NT2/D1 (cell line): Measurements from ENCODE around the gene TPI1.
"Not testable (repeated sequence)": the region's sequence is repeated elsewhere in the genome, so short reads cannot be mapped to it uniquely, and the experiment has no call there.

Experiments used
- DNase-seq: peaks from one replicate; pipeline ENCODE4 v3.0.0-alpha.2; 2011; ENCODE audit warnings: low read depth, low spot score
- H3K27me3 ChIP-seq: 2 replicates; pipeline ENCODE4 v1.6.0; 2011; ENCODE audit warnings: mild to moderate bottlenecking; ENCODE audit not compliant: insufficient read length, insufficient read depth
- H3K36me3 ChIP-seq: 2 replicates; pipeline ENCODE4 v1.6.1; 2011; ENCODE audit warnings: mild to moderate bottlenecking, low read length, mixed read lengths; ENCODE audit not compliant: insufficient read depth, insufficient read length
- H3K4me1 ChIP-seq: 2 replicates; pipeline ENCODE4 v1.5.1; 2011; ENCODE audit not compliant: insufficient read depth, insufficient read length
- H3K4me3 ChIP-seq: 2 replicates; pipeline ENCODE4 v1.5.1; 2011; ENCODE audit warnings: low read depth; ENCODE audit not compliant: insufficient read length
- H3K9ac ChIP-seq: 2 replicates; pipeline ENCODE4 v1.6.0; 2011; ENCODE audit warnings: low read depth; ENCODE audit not compliant: insufficient read length
- H3K9me3 ChIP-seq: 2 replicates; pipeline ENCODE4 v1.5.1; 2011; ENCODE audit warnings: mild to moderate bottlenecking, low read length; ENCODE audit not compliant: insufficient read depth
- SUZ12 ChIP-seq: IDR thresholded peaks from 2 replicates; pipeline ENCODE4 v1.6.1; 2011; ENCODE audit not compliant: insufficient read length, insufficient read depth; ENCODE audit errors: extremely low read depth
- YY1 ChIP-seq: IDR thresholded peaks from 2 replicates; pipeline ENCODE4 v1.6.1; 2011; ENCODE audit not compliant: insufficient read length, insufficient read depth
- ZNF274 ChIP-seq: IDR thresholded peaks from 2 replicates; pipeline ENCODE4 v1.6.1; 2011; ENCODE audit warnings: mild to moderate bottlenecking, low read depth, low read length

Gene TPI1

GRCh38 chr12:6858799-6859198, 8.5 kb upstream of the TPI1 start:
- H3K9me3 ChIP-seq, result no peaks in the 10 kb centered on the region
- peaks cover 5% of the 10 kb centered on the region for H3K4me1 ChIP-seq
- no peak overlapping the region for H3K4me3 ChIP-seq
- peaks cover 98% of the 10 kb centered on the region for H3K36me3 ChIP-seq
- TF ChIP-seq YY1, result no peak
- no peak for TF ChIP-seq ZNF274
- TF ChIP-seq SUZ12, result no peak
- DNase-seq, result no peak
- H3K9ac ChIP-seq, result no peak overlapping the region
- H3K27me3 ChIP-seq, result no peaks in the 10 kb centered on the region

- Histone ChIP-seq H3K9ac (no peak overlapping the region), H3K4me3 (no peak overlapping the region), H3K36me3 (peaks cover 98% of the 10 kb centered on the region), H3K4me1 (no peaks in the 10 kb centered on the region), H3K27me3 (no peaks in the 10 kb centered on the region), H3K9me3 (no peaks in the 10 kb centered on the region)
- TF ChIP-seq ZNF274 (no peak), YY1 (no peak), SUZ12 (no peak)
- DNase-seq, result no peak
Measured at GRCh38 chr12:6860116-6860515, 7.2 kb upstream of the TPI1 start.

GRCh38 chr12:6860942-6861341, 6.4 kb upstream of the TPI1 start:
- Histone ChIP-seq H3K27me3 (no peaks in the 10 kb centered on the region), H3K4me3 (no peak overlapping the region)

GRCh38 chr12:6861391-6861790, 5.9 kb upstream of the TPI1 start:
- TF ChIP-seq ZNF274 (no peak), SUZ12 (no peak), YY1 (no peak)
- Histone ChIP-seq H3K4me1 (peaks cover 9% of the 10 kb centered on the region), H3K36me3 (peaks cover 97% of the 10 kb centered on the region), H3K4me3 (no peak overlapping the region), H3K27me3 (no peaks in the 10 kb centered on the region), H3K9me3 (no peaks in the 10 kb centered on the region), H3K9ac (no peak overlapping the region)
- DNase-seq, result no peak

More at GRCh38 chr12:6860942-6861341, 6.4 kb upstream of the TPI1 start:
- TF ChIP-seq SUZ12 (no peak), YY1 (no peak), ZNF274 (no peak)
- no peak for DNase-seq
- no peak overlapping the region for H3K9ac ChIP-seq
- H3K36me3 ChIP-seq, result peaks cover 98% of the 10 kb centered on the region
- H3K9me3 ChIP-seq, result no peaks in the 10 kb centered on the region
- peaks cover 5% of the 10 kb centered on the region for H3K4me1 ChIP-seq

- Histone ChIP-seq H3K4me1 (peaks cover 12% of the 10 kb centered on the region), H3K27me3 (no peaks in the 10 kb centered on the region), H3K9ac (no peak overlapping the region), H3K9me3 (no peaks in the 10 kb centered on the region), H3K4me3 (no peak overlapping the region), H3K36me3 (peaks cover 84% of the 10 kb centered on the region)
- TF ChIP-seq YY1 (no peak), ZNF274 (no peak), SUZ12 (no peak)
- DNase-seq, result no peak
Measured at GRCh38 chr12:6863033-6863432, 4.3 kb upstream of the TPI1 start.

GRCh38 chr12:6863586-6864321, 3.6 kb upstream of the TPI1 start:
- no peaks in the 10 kb centered on the region for H3K9me3 ChIP-seq
- H3K4me1 ChIP-seq, result peaks cover 12% of the 10 kb centered on the region
- TF ChIP-seq ZNF274 (no peak), YY1 (no peak), SUZ12 (no peak)
- peaks cover 84% of the 10 kb centered on the region for H3K36me3 ChIP-seq
- DNase-seq, result no peak
- H3K9ac ChIP-seq, result no peak overlapping the region
- no peaks in the 10 kb centered on the region for H3K27me3 ChIP-seq
- no peak overlapping the region for H3K4me3 ChIP-seq

- DNase-seq, H3K9ac ChIP-seq, H3K4me3 ChIP-seq: not testable (repeated sequence)
Measured at GRCh38 chr12:6865307-6865706, 2.0 kb upstream of the TPI1 start.

More at GRCh38 chr12:6865307-6865706, 2.0 kb upstream of the TPI1 start:
- peaks cover 86% of the 10 kb centered on the region for H3K36me3 ChIP-seq
- not testable (repeated sequence) for H3K27me3 ChIP-seq, H3K9me3 ChIP-seq
- peaks cover 25% of the 10 kb centered on the region for H3K4me1 ChIP-seq
